K562 (cell line): ENCODE data around the gene SLC39A9. TPM values are rescaled to one million over a fixed set of nuclear protein-coding genes. Genes with fewer than 3 reads are reported as not detected.

ENCODE experiments used
- ATAC-seq: fragments of 200-7000 bp; cut with Tn5 transposase; 3 replicates; pipeline ENCODE4 v1.9.1; 2020; ENCODE audit warnings: moderate library complexity
- BruUV-seq: library from RNA; stranded (reverse); fragments of 400-500 nt; replicated peaks from 2 replicates; lab custom pipeline; 2021; lab: Mats Ljungman, UMichigan
- CTCF ChIA-PET: fragments of 300-600 bp; formaldehyde crosslinking; extraction: SDS; loops from one replicate; lab custom pipeline; 2021; ENCODE audit warnings: low intra/inter-chr PET ratio; lab: Yijun Ruan, JAX
- POLR2A ChIA-PET: fragments of 300-600, 350-650 bp; sonication (Branson Sonifier 250); formaldehyde crosslinking; extraction: SDS; loops from one replicate; lab custom pipeline; 2021; ENCODE audit warnings: antibody characterized with exemption, inconsistent platforms; lab: Yijun Ruan, JAX
- DNase-seq, 4 experiments: peaks; one replicate each; pipeline versions ENCODE4 v3.0.0 to v3.0.0-alpha.2; 2011 to 2018; ENCODE audit warnings: low spot score in 3 of 4, mixed read lengths in 3 of 4; ENCODE audit errors: extremely low read depth in 1 of 4
- FAIRE-seq: peaks from 2 replicates; lab custom pipeline; 2011; peaks lifted over from hg19 to GRCh38; lab: Jason Lieb, UNC
- H2AFZ ChIP-seq: 2 replicates; pipeline ENCODE4 v1.6.0; 2011; ENCODE audit warnings: low read depth, low read length, control low read depth, inconsistent platforms
- H3K27ac ChIP-seq: fragments of 200-600 bp; 3 replicates; pipeline ENCODE4 v1.8.0; 2011; ENCODE audit warnings: low read depth, mild to moderate bottlenecking, control low read depth, inconsistent platforms, low read length, moderate library complexity, mixed read lengths; ENCODE audit errors: extremely low read depth
- H3K27me3 ChIP-seq, 2 experiments: fragments of 300-600 bp in 1 of 2; 2 replicates in 1 of 2; 3 replicates in 1 of 2; pipeline versions ENCODE4 v1.6.0 to v1.8.0; 2011; ENCODE audit warnings: inconsistent platforms in 2 of 2, low read length in 2 of 2, mild to moderate bottlenecking in 1 of 2, mixed read lengths in 1 of 2, moderate library complexity in 1 of 2; ENCODE audit not compliant: control insufficient read depth in 2 of 2, insufficient read depth in 2 of 2
- H3K36me3 ChIP-seq: fragments of 300-600 bp; 3 replicates; pipeline ENCODE4 v1.8.0; 2011; ENCODE audit warnings: mild to moderate bottlenecking, low read length, inconsistent platforms; ENCODE audit not compliant: control insufficient read depth, insufficient read depth
- H3K4me1 ChIP-seq, 2 experiments: fragments of 200-600 bp in 1 of 2; replicated peaks in 1 of 2; 2 replicates in 1 of 2; 3 replicates in 1 of 2; pipeline versions ENCODE4 v1.5.1 to v1.8.0; 2011; ENCODE audit warnings: inconsistent platforms in 2 of 2, low read length in 2 of 2, mild to moderate bottlenecking in 1 of 2, mixed read lengths in 1 of 2, moderate library complexity in 1 of 2; ENCODE audit not compliant: control insufficient read depth in 2 of 2, insufficient read depth in 2 of 2
- H3K4me2 ChIP-seq: 2 replicates; pipeline ENCODE4 v1.6.1; 2011; ENCODE audit warnings: low read length, control low read depth, inconsistent platforms, mixed read lengths; ENCODE audit not compliant: insufficient read depth
- H3K4me3 ChIP-seq: fragments of 200-600 bp; sonication (generic), shearing (Covaris generic); 2 replicates; pipeline ENCODE4 v1.5.1; 2016; ENCODE audit warnings: control low read depth, inconsistent platforms
- H3K79me2 ChIP-seq: fragments of 200-600 bp; 3 replicates; pipeline ENCODE4 v1.8.0; 2011; ENCODE audit warnings: low read length, inconsistent platforms; ENCODE audit not compliant: control insufficient read depth, insufficient read depth
- H3K9ac ChIP-seq, 2 experiments: 2 replicates each; pipeline versions ENCODE4 v1.6.0 to v1.6.1; 2011; ENCODE audit warnings: low read depth in 2 of 2, low read length in 2 of 2, control low read depth in 1 of 2, inconsistent platforms in 1 of 2, mild to moderate bottlenecking in 1 of 2, mixed read lengths in 1 of 2; ENCODE audit not compliant: insufficient read depth in 1 of 2
- H3K9me1 ChIP-seq: one replicate; pipeline ENCODE4 v1.6.0; 2011; ENCODE audit warnings: inconsistent platforms, mild to moderate bottlenecking, low read length, moderate library complexity; ENCODE audit not compliant: control insufficient read depth, insufficient read depth
- H3K9me3 ChIP-seq: replicated peaks from 2 replicates; pipeline ENCODE4 v1.5.1; 2011; ENCODE audit warnings: low read depth, low read length, inconsistent platforms; ENCODE audit not compliant: control insufficient read depth, insufficient read depth
- H4K20me1 ChIP-seq: replicated peaks from 2 replicates; pipeline ENCODE4 v1.6.1; 2011; ENCODE audit warnings: low read length, inconsistent platforms, mixed read lengths; ENCODE audit not compliant: control insufficient read depth, insufficient read depth
- BCOR ChIP-seq: fragments of 450-650 bp; IDR thresholded peaks from 2 replicates; pipeline ENCODE4 v1.6.1; 2016
- BHLHE40 ChIP-seq: IDR thresholded peaks from 2 replicates; pipeline ENCODE4 v1.6.1; 2011; ENCODE audit warnings: low read length, improper control_type of control experiment
- C11orf30 ChIP-seq: fragments of 450-650 bp; IDR thresholded peaks from 2 replicates; pipeline ENCODE4 v1.6.1; 2016; ENCODE audit warnings: low read depth, mild to moderate bottlenecking
- CREBBP ChIP-seq: IDR thresholded peaks from one replicate; pipeline ENCODE4 v1.6.1; 2012; ENCODE audit warnings: low read depth, mild to moderate bottlenecking, control low read depth, inconsistent platforms, low read length
- EHMT2 ChIP-seq: fragments of 450-650 bp; IDR thresholded peaks from 2 replicates; pipeline ENCODE4 v1.6.1; 2018; ENCODE audit warnings: antibody characterized with exemption
- MEF2D ChIP-seq: conservative IDR thresholded peaks from 2 replicates; pipeline ENCODE4 v1.6.1; 2016; ENCODE audit warnings: low read depth, missing genetic modification characterization, missing compliant biosample characterization
- NR4A1 ChIP-seq, 2 experiments: fragments of 250-450 bp in 1 of 2; fragments of 450-650 bp in 1 of 2; sonication (Bioruptor Pico) in 1 of 2; IDR thresholded peaks; 2 replicates each; pipeline versions ENCODE4 v1.4.0 to v1.6.1; 2016 to 2020; ENCODE audit warnings: mild to moderate bottlenecking in 2 of 2, missing compliant biosample characterization in 1 of 2, missing genetic modification characterization in 1 of 2, moderate library complexity in 1 of 2
- RBM15 ChIP-seq: fragments of 200-400 bp; formaldehyde crosslinking; IDR thresholded peaks from 2 replicates; pipeline ENCODE4 v1.6.1; 2018; ENCODE audit warnings: mild to moderate bottlenecking, low read length, moderate library complexity; ENCODE audit not compliant: insufficient read depth
- RBM25 ChIP-seq: fragments of 200-400 bp; formaldehyde crosslinking; IDR thresholded peaks from 2 replicates; pipeline ENCODE4 v1.6.1; 2018; ENCODE audit warnings: low read length, low read depth, moderate library complexity; ENCODE audit not compliant: severe bottlenecking
- RNF2 ChIP-seq: sonication (generic); IDR thresholded peaks from 2 replicates; pipeline ENCODE4 v1.6.1; 2016
- SMARCA5 ChIP-seq: fragments of 450-650 bp; IDR thresholded peaks from 2 replicates; pipeline ENCODE4 v1.6.1; 2016
- SNIP1 ChIP-seq: fragments of 450-650 bp; IDR thresholded peaks from 2 replicates; pipeline ENCODE4 v1.7.1; 2017; ENCODE audit warnings: low read depth, mild to moderate bottlenecking
- YBX1 ChIP-seq: fragments of 450-650 bp; IDR thresholded peaks from 2 replicates; pipeline ENCODE4 v1.7.1; 2016; ENCODE audit warnings: mild to moderate bottlenecking
- ZFP36 ChIP-seq: fragments of 150-350 bp; IDR thresholded peaks from 2 replicates; pipeline ENCODE4 v1.6.1; 2018; ENCODE audit warnings: low read length, low read depth; ENCODE audit not compliant: partially characterized antibody
- ZKSCAN1 ChIP-seq: fragments of 150-350 bp; IDR thresholded peaks from 2 replicates; pipeline ENCODE4 v1.6.1; 2016; ENCODE audit warnings: low read depth, low read length
- WGBS: fragments of 100-300 bp; shearing (Covaris generic); methylation state at CpG from one replicate; pipeline ENCODE4 v1.1.6; 2016; ENCODE audit warnings: low coverage, mixed read lengths; ENCODE audit not compliant: insufficient coverage; ENCODE audit errors: missing lambda C conversion rate; 5-methylcytosine and 5-hydroxymethylcytosine counted together
- in situ Hi-C: fragments of 300-500 bp; cut with MboI; formaldehyde crosslinking; loops from 4 replicates; pipeline ENCODE4 v1.15.0; 2018; ENCODE audit warnings: inconsistent platforms, mixed read lengths
- intact Hi-C: fragments of 100-400 bp; cut with micrococcal nuclease; formaldehyde crosslinking; loops from 2 replicates; pipeline ENCODE4 v1.14.2; 2022
- polyA plus RNA-seq, 8 experiments: library from polyadenylated mRNA; depleted of rRNA in 4 of 8; stranded (reverse) in 5 of 8; unstranded in 3 of 8; fragments of >200 nt; fragmentation: Nextera tagmentation in 2 of 8; fragmentation: Illumina TruSeq in 1 of 8; extraction: Ambion mirVana in 2 of 8; extraction: Trizol in 1 of 8; gene quantifications; 2 replicates each; pipeline versions ENCODE4 v1.2.1 to v1.2.3, GENCODE V29; 2011 to 2014; ENCODE audit warnings: inconsistent platforms in 1 of 8, missing spikeins in 1 of 8
- total RNA-seq, 7 experiments: library from RNA; depleted of rRNA in 6 of 7; stranded (reverse); fragments of >200 nt in 6 of 7; fragmentation: Illumina TruSeq in 2 of 7; extraction: Trizol in 2 of 7; gene quantifications; 2 replicates each; pipeline versions ENCODE4 v1.2.1 to v1.2.3, GENCODE V29; 2011 to 2021; ENCODE audit warnings: low replicate concordance in 1 of 7
- TF ChIP-seq, protein P1 (sequence below): fragments of 250-450 bp; sonication (Bioruptor Pico); IDR thresholded peaks from 2 replicates; pipeline ENCODE4 v1.4.0; 2020; ENCODE audit warnings: mild to moderate bottlenecking
- TF ChIP-seq, protein P2 (sequence below): sonication (generic); formaldehyde crosslinking; IDR thresholded peaks from 2 replicates; pipeline ENCODE4 v1.8.1; 2022; ENCODE audit warnings: missing genetic modification reagents

Gene SLC39A9
- total and polyA plus RNA-seq, 9 of the 15 experiments (the other 6 are each of a cell fraction or from before 2014, with no cell fraction given) = 18.4 to 66.0 (median 32.5) TPM

DNA sequence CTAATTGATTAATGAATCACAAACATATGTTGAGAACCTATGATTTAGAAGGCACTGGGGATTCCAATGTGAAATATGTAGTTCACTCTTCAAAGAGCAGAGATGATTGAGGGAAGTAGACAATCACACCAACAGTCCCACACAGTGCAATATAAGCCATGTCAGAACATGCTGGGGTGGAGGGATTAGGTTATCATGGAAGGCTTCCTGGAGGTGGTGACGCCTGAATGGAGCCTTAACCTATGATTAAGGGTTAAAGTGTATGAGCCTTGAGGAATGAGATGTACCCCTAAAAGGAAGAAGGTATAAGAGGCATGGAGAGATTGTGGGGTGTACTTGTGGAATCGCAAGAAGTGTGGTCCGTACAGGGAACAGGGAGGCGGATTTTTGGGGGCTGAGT is 31.7 kb upstream of the SLC39A9 start:
- FAIRE-seq = no peak
- in situ Hi-C loops = no loop called here

More for the DNA sequence above, 31.7 kb upstream of the SLC39A9 start:
- CTCF ChIA-PET = no interaction called here
- Histone ChIP-seq H3K27me3 (0 out of 5 replicates have a peak, but pooled peaks cover 0 to 9% of the 10 kb centered on the region in 2 experiments), H3K36me3 (no peaks in the 10 kb centered on the region), H3K4me1 (no peaks in the 10 kb centered on the region), H3K27ac (no peak overlapping the region), H3K4me3 (no peak overlapping the region), H4K20me1 (no peaks in the 10 kb centered on the region; the same call in 1 of the 2 replicates), H3K9me1 (no peaks in the 10 kb centered on the region), H3K9me3 (no peaks in the 10 kb centered on the region), H2AFZ (no peak overlapping the region), H3K4me2 (no peak overlapping the region), H3K9ac (no peak overlapping the region), H3K79me2 (no peaks in the 10 kb centered on the region)
- 56% methylated on average over 3 of the region's 4 CpGs for WGBS
- POLR2A ChIA-PET = interaction anchor here (1.2 kb wide), 1 partner anchor 10 kb away, joined by 4 read pairs; no protein-coding TSS in a partner anchor
- intact Hi-C loops = no loop called here
- no TSS peak for BruUV-seq
- DNase-seq = no peak
- no peak for TF ChIP-seq YBX1
- TF ChIP-seq SNIP1 = no peak
- 0 out of 2 replicates have a peak, but pooled peaks have one; percentile 24 for TF ChIP-seq SMARCA5
- TF ChIP-seq ZFP36 = peak; percentile 97
- TF ChIP-seq, protein P1, sequence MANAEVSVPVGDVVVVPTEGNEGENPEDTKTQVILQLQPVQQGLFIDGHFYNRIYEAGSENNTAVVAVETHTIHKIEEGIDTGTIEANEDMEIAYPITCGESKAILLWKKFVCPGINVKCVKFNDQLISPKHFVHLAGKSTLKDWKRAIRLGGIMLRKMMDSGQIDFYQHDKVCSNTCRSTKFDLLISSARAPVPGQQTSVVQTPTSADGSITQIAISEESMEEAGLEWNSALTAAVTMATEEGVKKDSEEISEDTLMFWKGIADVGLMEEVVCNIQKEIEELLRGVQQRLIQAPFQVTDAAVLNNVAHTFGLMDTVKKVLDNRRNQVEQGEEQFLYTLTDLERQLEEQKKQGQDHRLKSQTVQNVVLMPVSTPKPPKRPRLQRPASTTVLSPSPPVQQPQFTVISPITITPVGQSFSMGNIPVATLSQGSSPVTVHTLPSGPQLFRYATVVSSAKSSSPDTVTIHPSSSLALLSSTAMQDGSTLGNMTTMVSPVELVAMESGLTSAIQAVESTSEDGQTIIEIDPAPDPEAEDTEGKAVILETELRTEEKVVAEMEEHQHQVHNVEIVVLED (CRISPR knock-in tag) = no peak
- peak; percentile 66 for TF ChIP-seq RBM25
- no peak for TF ChIP-seq RNF2
- TF ChIP-seq NR4A1 (CRISPR knock-in tag; IDR thresholded peaks at IDR 0.05) = no peak
- TF ChIP-seq NR4A1 (tag; IDR thresholded peaks at IDR 0.05) = no peak
- TF ChIP-seq ZKSCAN1 = no peak
- TF ChIP-seq CREBBP = no peak
- no peak for TF ChIP-seq EHMT2
- no peak for TF ChIP-seq C11orf30
- peak; percentile 33; the same call in 1 of the 2 replicates for TF ChIP-seq BCOR
- no peak for TF ChIP-seq MEF2D
- no peak for TF ChIP-seq RBM15
- TF ChIP-seq BHLHE40 = no peak
- TF ChIP-seq, protein P2, sequence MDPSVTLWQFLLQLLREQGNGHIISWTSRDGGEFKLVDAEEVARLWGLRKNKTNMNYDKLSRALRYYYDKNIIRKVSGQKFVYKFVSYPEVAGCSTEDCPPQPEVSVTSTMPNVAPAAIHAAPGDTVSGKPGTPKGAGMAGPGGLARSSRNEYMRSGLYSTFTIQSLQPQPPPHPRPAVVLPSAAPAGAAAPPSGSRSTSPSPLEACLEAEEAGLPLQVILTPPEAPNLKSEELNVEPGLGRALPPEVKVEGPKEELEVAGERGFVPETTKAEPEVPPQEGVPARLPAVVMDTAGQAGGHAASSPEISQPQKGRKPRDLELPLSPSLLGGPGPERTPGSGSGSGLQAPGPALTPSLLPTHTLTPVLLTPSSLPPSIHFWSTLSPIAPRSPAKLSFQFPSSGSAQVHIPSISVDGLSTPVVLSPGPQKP (CRISPR knock-in tag) = no peak
- ATAC-seq = no peak
